ENCODE data around the gene ZBTB44.
A peak's percentile ranks its signal among the peaks of the same experiment; 100 is the strongest.
"Not testable (repeated sequence)": the region's sequence is repeated elsewhere in the genome, so short reads cannot be mapped to it uniquely, and the experiment has no call there.

The ZBTB44 gene

GRCh38 chr11:130310622-130311021 is 4.1 kb downstream of the ZBTB44 start:
- DNase-seq, result no peak

- DNase-seq, result no peak
These were observed 5.8 kb downstream of the ZBTB44 start for GRCh38 chr11:130308886-130309285.

- no peak for DNase-seq
These were observed 6.7 kb downstream of the ZBTB44 start for GRCh38 chr11:130308059-130308458.

GRCh38 chr11:130304651-130305050 is 10.1 kb downstream of the ZBTB44 start:
- DNase-seq, result no peak

- no peak for DNase-seq
These were observed 13.7 kb downstream of the ZBTB44 start for GRCh38 chr11:130301002-130301401.

- no peak for DNase-seq
These were observed 14.2 kb downstream of the ZBTB44 start for GRCh38 chr11:130300567-130300966.

GRCh38 chr11:130299978-130300377 is 14.7 kb downstream of the ZBTB44 start:
- DNase-seq, result no peak

GRCh38 chr11:130295657-130296056 is 19.1 kb downstream of the ZBTB44 start:
- DNase-seq, result no peak

- no peak for DNase-seq
These were observed 32.6 kb downstream of the ZBTB44 start for GRCh38 chr11:130282111-130282510.

GRCh38 chr11:130281341-130281740 is 33.4 kb downstream of the ZBTB44 start:
- DNase-seq, result not testable (repeated sequence)

GRCh38 chr11:130279989-130280388 is 34.7 kb downstream of the ZBTB44 start:
- DNase-seq, result peak; percentile 70

GRCh38 chr11:130278745-130279144 is 36.0 kb downstream of the ZBTB44 start:
- DNase-seq, result no peak

GRCh38 chr11:130278151-130278550 is 36.6 kb downstream of the ZBTB44 start:
- DNase-seq, result no peak

- DNase-seq, result no peak
These were observed 42.4 kb downstream of the ZBTB44 start for GRCh38 chr11:130272336-130272735.

GRCh38 chr11:130269326-130269943 is 45.3 kb downstream of the ZBTB44 start:
- no peak for DNase-seq

GRCh38 chr11:130263351-130263750 is 51.4 kb downstream of the ZBTB44 start:
- no peak for DNase-seq

- DNase-seq, result no peak
These were observed 52.3 kb downstream of the ZBTB44 start for GRCh38 chr11:130262424-130262823.

- DNase-seq, result no peak
These were observed 53.1 kb downstream of the ZBTB44 start for GRCh38 chr11:130261571-130261970.

GRCh38 chr11:130260742-130261141 is 54.0 kb downstream of the ZBTB44 start:
- DNase-seq, result no peak

GRCh38 chr11:130260080-130260627 is 54.6 kb downstream of the ZBTB44 start:
- no peak for DNase-seq

- DNase-seq, result not testable (repeated sequence)
These were observed 63.0 kb downstream of the ZBTB44 start for GRCh38 chr11:130251763-130252162.

GRCh38 chr11:130249929-130250328 is 64.8 kb downstream of the ZBTB44 start:
- DNase-seq, result not testable (repeated sequence)

- no peak for DNase-seq
These were observed 65.3 kb downstream of the ZBTB44 start for GRCh38 chr11:130249371-130249770.

- no peak for DNase-seq
These were observed 67.4 kb downstream of the ZBTB44 start for GRCh38 chr11:130247319-130247718.

GRCh38 chr11:130246738-130247137 is 68.0 kb downstream of the ZBTB44 start:
- DNase-seq, result no peak
